ENCODE data around the gene IFT172. TPM values are rescaled to one million over a fixed set of nuclear protein-coding genes. Genes with fewer than 3 reads are reported as not detected.

Gene IFT172
- total and polyA plus RNA-seq, 2 of the 4 experiments (the other 2 are of a cell fraction), result 18.8 to 25.5 TPM

- no peak overlapping the region for H3K4ac ChIP-seq (ENCODE audit: low read depth, low read length)
- H2BK5ac ChIP-seq (ENCODE audit: low read depth, low read length, poor library complexity, severe bottlenecking), result no peak overlapping the region
- ATAC-seq (ENCODE audit: low read depth), result no peak
- H3K4me3 ChIP-seq (ENCODE audit: insufficient read depth, low read depth, low read length), result no peak overlapping the region
- H4K91ac ChIP-seq (ENCODE audit: insufficient read depth, low read depth, low read length), result no peak overlapping the region
- H4K8ac ChIP-seq (ENCODE audit: low read depth in 2 of 2, low read length in 2 of 2), result no peak overlapping the region
- H3K36me3 ChIP-seq (ENCODE audit: control insufficient read depth, insufficient read depth, low read length), result no peaks in the 10 kb centered on the region
- H2BK15ac ChIP-seq (ENCODE audit: low read depth, low read length), result no peak overlapping the region
- no peak overlapping the region for H2AFZ ChIP-seq (replicated peaks; ENCODE audit: low read length, poor library complexity)
- TF ChIP-seq FOS (IDR thresholded peaks at IDR 0.05; ENCODE audit: low read depth, low read length) (no peak), RFX5 (IDR thresholded peaks at IDR 0.05; ENCODE audit: low read depth, low read length) (no peak), POLR2A (IDR thresholded peaks at IDR 0.05; ENCODE audit: low read depth, low read length) (no peak)
- POLR2A ChIA-PET (ENCODE audit: unreplicated experiment), result no interaction called here
- no peak for DNase-seq
- CTCF ChIA-PET, result no interaction called here
- H3K4me2 ChIP-seq (ENCODE audit: low read depth, low read length), result no peak overlapping the region
- H3K18ac ChIP-seq (ENCODE audit: low read depth, low read length), result no peak overlapping the region
- no peaks in the 10 kb centered on the region for H3K79me1 ChIP-seq (ENCODE audit: low read depth in 1 of 2, low read length in 2 of 2)
- dilution Hi-C loops (cut with HindIII; ENCODE audit: low sequenced_read_pairs, unreplicated experiment) (no loop called here), in situ Hi-C loops (cut with MboI; ENCODE audit: low sequenced_read_pairs) (no loop called here), intact Hi-C loops (cut with micrococcal nuclease) (no loop called here)
- no peaks in the 10 kb centered on the region for H4K20me1 ChIP-seq (ENCODE audit: insufficient read depth, low read length)
- no CpG with 5 or more reads among the region's 2 CpGs for WGBS, 2 experiments (ENCODE audit: extremely low coverage in 2 of 2, insufficient read length in 1 of 2)
- H2AK9ac ChIP-seq (replicated peaks; ENCODE audit: low read depth, low read length, poor library complexity), result no peak overlapping the region
- no peak overlapping the region for H3K56ac ChIP-seq (ENCODE audit: extremely low read depth, insufficient read depth, low read length)
- no peak overlapping the region for H4K5ac ChIP-seq (ENCODE audit: low read depth, low read length)
- H3K9ac ChIP-seq (ENCODE audit: low read depth, low read length), result no peak overlapping the region
- no peak overlapping the region for H3K14ac ChIP-seq (replicated peaks; ENCODE audit: low read depth, low read length)
- no peak overlapping the region for H2BK20ac ChIP-seq (ENCODE audit: low read depth, low read length)
- peaks cover 6% of the 10 kb centered on the region for H3K27me3 ChIP-seq (ENCODE audit: control insufficient read depth, insufficient read depth, low read length)
- no peak overlapping the region for H2BK120ac ChIP-seq (ENCODE audit: low read depth, low read length)
- no peak overlapping the region for H3K23ac ChIP-seq (ENCODE audit: low read depth, low read length)
- BruUV-seq (replicated peaks), result no TSS peak
- no peaks in the 10 kb centered on the region for H3K4me1 ChIP-seq (ENCODE audit: control insufficient read depth, insufficient read depth, low read length)
- H3K27ac ChIP-seq (ENCODE audit: insufficient read depth, low read length), result no peak overlapping the region
- no peak overlapping the region for H2AK5ac ChIP-seq (ENCODE audit: low read depth, low read length)
- no peaks in the 10 kb centered on the region for H3K9me1 ChIP-seq (ENCODE audit: insufficient read depth, low read length)
- H3K9me3 ChIP-seq (ENCODE audit: control insufficient read depth, insufficient read depth, low read length), result no peaks in the 10 kb centered on the region
Observed at GRCh38 chr2:27531983-27532382, 42.4 kb upstream of the IFT172 start.
